GM19043 (cell line): ENCODE data around the gene GNB5.
"Not testable (repeated sequence)": the region's sequence is repeated elsewhere in the genome, so short reads cannot be mapped to it uniquely, and the experiment has no call there.

ENCODE experiments used
- ATAC-seq: cut with Tn5 transposase; IDR thresholded peaks from one replicate; pipeline ENCODE4 v1.9.1; 2021; ENCODE audit warnings: low read depth; ENCODE audit not compliant: unreplicated experiment

GNB5 gene

DNA sequence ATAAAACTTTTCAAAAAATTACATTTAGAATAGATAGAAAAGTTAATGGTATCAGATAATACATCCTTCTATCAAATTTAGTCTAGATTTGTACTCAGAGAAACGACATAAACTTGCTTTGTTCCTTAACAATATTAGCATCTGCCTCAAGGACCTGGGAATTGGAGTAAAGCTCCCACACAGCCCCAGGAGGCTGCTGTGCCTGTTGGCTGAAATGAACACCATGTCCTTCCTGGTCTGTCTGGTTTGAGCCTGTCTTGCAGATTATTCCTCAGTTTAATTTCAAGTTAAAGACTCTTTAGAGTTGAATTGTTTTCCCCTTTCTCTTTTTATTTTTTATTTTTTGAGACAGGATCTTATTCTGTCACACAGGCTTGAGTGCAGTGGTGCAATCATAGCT lies 19.4 kb downstream of the GNB5 start:
- no peak for ATAC-seq

GRCh38 chr15:52171386-52171785 lies 19.8 kb downstream of the GNB5 start:
- no peak for ATAC-seq

- not testable (repeated sequence) for ATAC-seq
Observed at GRCh38 chr15:52170199-52170598, 21.0 kb downstream of the GNB5 start.

- not testable (repeated sequence) for ATAC-seq
Observed at GRCh38 chr15:52165494-52166131, 25.6 kb downstream of the GNB5 start.

DNA sequence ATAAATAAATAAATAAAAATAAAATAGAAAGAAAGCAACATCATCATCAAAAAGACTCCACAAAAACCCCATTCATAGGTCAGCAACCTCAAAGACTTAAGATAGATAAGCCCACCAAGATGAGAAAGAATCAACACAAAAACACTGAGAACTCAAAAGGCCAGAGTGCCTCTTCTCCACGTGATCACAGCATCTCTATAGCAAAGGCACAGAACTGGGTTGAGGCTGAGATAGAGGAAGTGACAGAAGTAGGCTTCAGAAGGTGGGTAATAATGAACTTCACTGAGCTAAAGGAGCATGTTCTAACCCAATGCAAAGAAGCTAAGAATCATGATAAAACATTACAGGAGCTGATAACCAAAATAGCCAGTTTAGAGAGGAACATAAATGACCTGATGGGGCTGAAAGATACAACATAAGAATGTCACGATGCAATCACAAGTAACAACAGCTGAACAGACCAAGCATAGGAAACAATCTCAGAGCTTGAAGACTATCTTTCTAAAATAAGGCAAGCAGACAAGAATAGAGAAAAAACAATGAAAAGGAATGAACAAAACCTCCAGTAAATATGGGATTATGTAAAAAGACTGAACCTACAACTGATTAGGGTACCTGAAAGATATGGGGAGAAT lies 26.4 kb downstream of the GNB5 start:
- ATAC-seq: no peak

- ATAC-seq: no peak
Observed at GRCh38 chr15:52163321-52164190, 27.6 kb downstream of the GNB5 start.

DNA sequence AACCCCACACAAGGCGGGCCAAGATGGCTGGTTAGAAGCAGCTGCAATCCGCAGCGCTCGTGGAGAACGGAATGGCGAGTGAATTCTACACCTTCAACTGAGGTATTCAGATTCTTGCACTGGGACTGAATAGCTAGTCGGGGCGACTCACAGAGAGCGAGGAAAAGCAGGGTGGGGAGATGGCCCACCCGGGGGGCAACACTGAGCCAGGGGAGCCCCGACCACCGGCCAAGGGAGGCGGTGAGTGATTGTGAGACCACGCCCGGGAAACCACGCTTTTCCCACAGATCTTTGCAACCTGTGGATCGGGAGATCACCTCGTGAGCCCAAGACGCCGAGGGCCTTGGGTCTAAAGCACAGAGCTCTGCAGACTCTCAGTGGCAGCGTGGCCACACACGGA lies 28.3 kb downstream of the GNB5 start:
- no peak for ATAC-seq

DNA sequence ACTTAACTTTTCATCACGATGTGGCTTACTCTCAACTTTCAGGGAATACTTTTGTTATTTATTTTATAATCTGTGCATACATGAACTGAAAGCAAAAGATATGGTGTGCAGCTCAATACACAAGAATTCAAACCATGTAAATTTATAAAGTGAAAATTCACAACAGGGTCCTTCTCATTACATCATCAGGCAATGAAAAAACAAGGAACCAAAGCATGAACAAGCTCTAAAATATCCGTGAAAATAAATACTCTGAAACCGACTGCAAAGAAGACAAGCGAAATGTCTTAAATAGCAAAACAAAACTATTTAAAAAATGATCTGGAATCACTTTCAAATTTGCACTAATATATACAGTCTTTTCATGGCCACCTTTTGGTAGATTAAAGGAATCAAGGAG lies 28.9 kb downstream of the GNB5 start:
- ATAC-seq: no peak

GRCh38 chr15:52161406-52161966 lies 29.7 kb downstream of the GNB5 start:
- no peak for ATAC-seq

- no peak for ATAC-seq
Observed at GRCh38 chr15:52159645-52160044, 31.5 kb downstream of the GNB5 start.

- no peak for ATAC-seq
Observed at GRCh38 chr15:52158084-52158765, 33.0 kb downstream of the GNB5 start.

GRCh38 chr15:52155878-52156277 lies 35.3 kb downstream of the GNB5 start:
- ATAC-seq: no peak

GRCh38 chr15:52154896-52155865 lies 36.0 kb downstream of the GNB5 start:
- no peak for ATAC-seq

- no peak for ATAC-seq
Observed at GRCh38 chr15:52153900-52154895, 37.0 kb downstream of the GNB5 start.

- no peak for ATAC-seq
Observed at GRCh38 chr15:52151353-52151752, 39.8 kb downstream of the GNB5 start.

DNA sequence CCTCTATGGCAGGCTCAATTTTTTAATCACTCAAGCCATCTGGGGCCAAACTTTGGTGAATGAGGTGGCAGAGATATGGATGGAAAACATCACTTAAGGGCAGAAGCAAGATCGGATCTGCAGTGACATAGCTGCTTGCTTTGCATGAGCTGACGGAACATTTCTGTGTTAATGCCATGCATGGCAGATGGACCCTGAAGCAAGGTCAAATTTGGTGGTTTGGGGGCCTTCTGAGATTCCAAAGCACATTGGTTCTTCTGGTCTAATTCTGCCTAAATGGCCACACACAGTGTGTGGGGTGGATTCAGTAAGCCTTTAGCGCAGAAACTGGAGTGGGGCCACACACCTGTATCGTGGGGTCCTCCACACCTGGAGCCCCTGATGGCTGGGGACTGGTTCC lies 40.3 kb downstream of the GNB5 start:
- no peak for ATAC-seq

DNA sequence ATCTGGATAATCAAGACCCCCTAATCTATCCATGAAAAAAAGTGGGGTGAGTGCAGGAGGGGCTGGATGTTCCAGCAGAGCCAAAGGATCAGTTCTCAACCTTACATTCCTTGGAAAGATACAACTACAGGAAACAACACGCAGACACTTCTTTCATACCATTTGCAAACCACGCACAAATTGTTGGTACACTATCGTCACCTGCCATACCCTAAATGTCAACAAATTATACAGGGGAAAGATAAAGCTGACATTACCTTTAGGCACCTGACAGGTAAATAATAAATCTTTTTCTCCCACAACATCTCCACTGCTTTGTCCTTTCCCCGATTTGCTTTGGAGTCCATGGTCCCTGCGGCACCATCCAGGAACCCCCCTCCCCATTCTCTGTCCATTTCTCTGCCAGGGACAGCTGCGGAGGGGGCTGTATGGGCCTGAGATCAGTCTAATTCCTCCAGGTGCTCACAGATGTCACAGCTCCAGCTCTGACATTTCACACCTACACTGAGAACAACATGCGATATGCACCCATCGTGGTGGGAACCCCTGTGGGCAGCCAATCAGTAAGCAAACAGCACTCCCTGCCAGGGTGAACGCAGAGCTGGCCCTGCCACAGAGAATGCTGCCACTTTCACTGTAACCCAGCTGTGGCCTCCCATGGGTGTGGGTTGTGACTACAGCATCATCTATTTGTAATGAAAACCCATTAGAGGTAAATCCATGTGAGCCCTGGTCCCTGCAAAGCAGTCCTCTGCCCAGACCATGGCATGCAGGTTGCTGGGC lies 41.0 kb downstream of the GNB5 start:
- no peak for ATAC-seq

- no peak for ATAC-seq
Observed at GRCh38 chr15:52148403-52148802, 42.8 kb downstream of the GNB5 start.
